Ishikawa (cell line): ENCODE measurements around the gene WHRN.

Experiments used
- EGR1 ChIP-seq: IDR thresholded peaks from 2 replicates; pipeline ENCODE4 v1.6.1; 2012
- FOXM1 ChIP-seq: IDR thresholded peaks from 2 replicates; pipeline ENCODE4 v1.6.1; 2012; ENCODE audit warnings: low read depth, borderline replicate concordance
- NFIC ChIP-seq: IDR thresholded peaks from 2 replicates; pipeline ENCODE4 v1.6.1; 2012
- RAD21 ChIP-seq: IDR thresholded peaks from 2 replicates; pipeline ENCODE4 v1.6.1; 2012; ENCODE audit warnings: low read depth
- TAF1 ChIP-seq: IDR thresholded peaks from 2 replicates; pipeline ENCODE4 v1.6.1; 2012; ENCODE audit warnings: low read depth, mild to moderate bottlenecking
- TEAD4 ChIP-seq: IDR thresholded peaks from 2 replicates; pipeline ENCODE4 v1.6.1; 2012
- YY1 ChIP-seq: IDR thresholded peaks from 2 replicates; pipeline ENCODE4 v1.6.1; 2012; ENCODE audit warnings: low read depth
- TF ChIP-seq, protein P1 (sequence below): IDR thresholded peaks from 2 replicates; pipeline ENCODE4 v1.6.1; 2012
- TF ChIP-seq, protein P2 (sequence below): IDR thresholded peaks from 2 replicates; pipeline ENCODE4 v1.6.1; 2012; ENCODE audit warnings: low read depth, mild to moderate bottlenecking
- TF ChIP-seq, protein P3 (sequence below): IDR thresholded peaks from 2 replicates; pipeline ENCODE4 v1.6.1; 2012

GRCh38 chr9:114431003-114431402, 74.3 kb downstream of the WHRN start:
- TF ChIP-seq RAD21 (no peak), TEAD4 (no peak), EGR1 (no peak), TAF1 (no peak), YY1 (no peak), FOXM1 (no peak), NFIC (no peak)
- TF ChIP-seq, protein P1, sequence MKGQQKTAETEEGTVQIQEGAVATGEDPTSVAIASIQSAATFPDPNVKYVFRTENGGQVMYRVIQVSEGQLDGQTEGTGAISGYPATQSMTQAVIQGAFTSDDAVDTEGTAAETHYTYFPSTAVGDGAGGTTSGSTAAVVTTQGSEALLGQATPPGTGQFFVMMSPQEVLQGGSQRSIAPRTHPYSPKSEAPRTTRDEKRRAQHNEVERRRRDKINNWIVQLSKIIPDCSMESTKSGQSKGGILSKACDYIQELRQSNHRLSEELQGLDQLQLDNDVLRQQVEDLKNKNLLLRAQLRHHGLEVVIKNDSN, result no peak
- TF ChIP-seq, protein P2, sequence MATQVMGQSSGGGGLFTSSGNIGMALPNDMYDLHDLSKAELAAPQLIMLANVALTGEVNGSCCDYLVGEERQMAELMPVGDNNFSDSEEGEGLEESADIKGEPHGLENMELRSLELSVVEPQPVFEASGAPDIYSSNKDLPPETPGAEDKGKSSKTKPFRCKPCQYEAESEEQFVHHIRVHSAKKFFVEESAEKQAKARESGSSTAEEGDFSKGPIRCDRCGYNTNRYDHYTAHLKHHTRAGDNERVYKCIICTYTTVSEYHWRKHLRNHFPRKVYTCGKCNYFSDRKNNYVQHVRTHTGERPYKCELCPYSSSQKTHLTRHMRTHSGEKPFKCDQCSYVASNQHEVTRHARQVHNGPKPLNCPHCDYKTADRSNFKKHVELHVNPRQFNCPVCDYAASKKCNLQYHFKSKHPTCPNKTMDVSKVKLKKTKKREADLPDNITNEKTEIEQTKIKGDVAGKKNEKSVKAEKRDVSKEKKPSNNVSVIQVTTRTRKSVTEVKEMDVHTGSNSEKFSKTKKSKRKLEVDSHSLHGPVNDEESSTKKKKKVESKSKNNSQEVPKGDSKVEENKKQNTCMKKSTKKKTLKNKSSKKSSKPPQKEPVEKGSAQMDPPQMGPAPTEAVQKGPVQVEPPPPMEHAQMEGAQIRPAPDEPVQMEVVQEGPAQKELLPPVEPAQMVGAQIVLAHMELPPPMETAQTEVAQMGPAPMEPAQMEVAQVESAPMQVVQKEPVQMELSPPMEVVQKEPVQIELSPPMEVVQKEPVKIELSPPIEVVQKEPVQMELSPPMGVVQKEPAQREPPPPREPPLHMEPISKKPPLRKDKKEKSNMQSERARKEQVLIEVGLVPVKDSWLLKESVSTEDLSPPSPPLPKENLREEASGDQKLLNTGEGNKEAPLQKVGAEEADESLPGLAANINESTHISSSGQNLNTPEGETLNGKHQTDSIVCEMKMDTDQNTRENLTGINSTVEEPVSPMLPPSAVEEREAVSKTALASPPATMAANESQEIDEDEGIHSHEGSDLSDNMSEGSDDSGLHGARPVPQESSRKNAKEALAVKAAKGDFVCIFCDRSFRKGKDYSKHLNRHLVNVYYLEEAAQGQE, result no peak
- TF ChIP-seq, protein P3, sequence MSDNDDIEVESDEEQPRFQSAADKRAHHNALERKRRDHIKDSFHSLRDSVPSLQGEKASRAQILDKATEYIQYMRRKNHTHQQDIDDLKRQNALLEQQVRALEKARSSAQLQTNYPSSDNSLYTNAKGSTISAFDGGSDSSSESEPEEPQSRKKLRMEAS, result no peak
